Measurements from ENCODE around the gene NFATC2. TPM values are rescaled to one million over a fixed set of nuclear protein-coding genes. Genes with fewer than 3 reads are reported as not detected.

The NFATC2 gene
- total RNA-seq, 2 experiments from 2014 or later: 32.5 to 33.2 TPM

- peak; percentile 57 for TF ChIP-seq CTCF (IDR thresholded peaks at IDR 0.05)
- Histone ChIP-seq H3K27me3 (ENCODE audit: control insufficient read depth in 1 of 2, insufficient read depth in 2 of 2, low read length in 2 of 2) (no peaks in the 10 kb centered on the region), H3K4me1 (ENCODE audit: insufficient read depth, low read length) (peaks cover 35% of the 10 kb centered on the region), H3K36me3 (ENCODE audit: insufficient read depth, low read length) (peaks cover 43% of the 10 kb centered on the region), H3K4me3 (ENCODE audit: low read length) (no peak overlapping the region), H3K9me3 (ENCODE audit: control insufficient read depth in 1 of 2, insufficient read depth in 1 of 2, low read length in 2 of 2) (no peaks in the 10 kb centered on the region), H3K27ac (ENCODE audit: low read depth in 1 of 2, low read length in 2 of 2) (no peak overlapping the region)
- H3K9me3 Mint-ChIP-seq: no peaks in the 10 kb centered on the region
- DNase-seq: peak in 10 of 14 experiments; percentile 13 to 70 (median 34)
- H3K4me1 Mint-ChIP-seq (ENCODE audit: low read depth): peaks cover 22% of the 10 kb centered on the region
- no peak overlapping the region for H3K4me3 Mint-ChIP-seq
- CTCF ChIA-PET: interaction anchor here (0.7 to 2.3 kb wide), 16 partner anchors 10 to 208 kb away, joined by 3 to 15 read pairs (median 5); partner anchors contain the start of gene NFATC2
- H3K27ac Mint-ChIP-seq: peak overlapping the region; percentile 34
- peaks cover 45% of the 10 kb centered on the region for H3K36me3 Mint-ChIP-seq (ENCODE audit: low read depth)
- peak; percentile 52 for ATAC-seq (ENCODE audit: poor library complexity)
- POLR2A ChIA-PET: interaction anchor here (1.0 to 1.7 kb wide), 6 partner anchors 15 to 210 kb away, joined by 3 to 6 read pairs (median 4); partner anchors contain the start of gene NFATC2
- intact Hi-C loops (cut with DNase I, micrococcal nuclease): loop anchor here (1.0 to 5.0 kb wide), 3 partner anchors 36 to 209 kb away; partner anchors contain the start of gene NFATC2 (in 1 of the 2)
- H3K27me3 Mint-ChIP-seq: no peaks in the 10 kb centered on the region
Measured at GRCh38 chr20:51385646-51386530, 156.6 kb downstream of the NFATC2 start.

GRCh38 chr20:51384875-51385274, 157.6 kb downstream of the NFATC2 start:
- H3K27me3 Mint-ChIP-seq: no peaks in the 10 kb centered on the region
- H3K4me1 Mint-ChIP-seq (ENCODE audit: low read depth): peaks cover 20% of the 10 kb centered on the region

More at GRCh38 chr20:51384875-51385274, 157.6 kb downstream of the NFATC2 start:
- Histone ChIP-seq H3K4me3 (ENCODE audit: low read length) (no peak overlapping the region), H3K27me3 (ENCODE audit: control insufficient read depth in 1 of 2, insufficient read depth in 2 of 2, low read length in 2 of 2) (no peaks in the 10 kb centered on the region), H3K27ac (ENCODE audit: low read depth in 1 of 2, low read length in 2 of 2) (no peak overlapping the region), H3K36me3 (ENCODE audit: insufficient read depth, low read length) (peaks cover 36% of the 10 kb centered on the region), H3K4me1 (ENCODE audit: insufficient read depth, low read length) (peaks cover 25% of the 10 kb centered on the region), H3K9me3 (ENCODE audit: control insufficient read depth in 1 of 2, insufficient read depth in 1 of 2, low read length in 2 of 2) (no peaks in the 10 kb centered on the region)
- Mint-ChIP-seq H3K4me3 (no peak overlapping the region), H3K27ac (peak overlapping the region; percentile 34), H3K9me3 (no peaks in the 10 kb centered on the region), H3K36me3 (ENCODE audit: low read depth) (peaks cover 35% of the 10 kb centered on the region)
- intact Hi-C loops (cut with DNase I, micrococcal nuclease): loop anchor here (5.0 kb wide), 2 partner anchors 37 to 157 kb away; partner anchors contain the start of gene NFATC2 (in 1 of the 2)
- no peak for ATAC-seq (ENCODE audit: poor library complexity)
- TF ChIP-seq CTCF (IDR thresholded peaks at IDR 0.05): no peak
- ChIA-PET POLR2A (interaction anchor here (1.2 kb wide), 1 partner anchor 39 kb away, joined by 3 read pairs; no protein-coding TSS in a partner anchor), CTCF (interaction anchor here (1.1 to 2.3 kb wide), 3 partner anchors 20 to 211 kb away, joined by 5 to 15 read pairs (median 15); no protein-coding TSS in a partner anchor)
- DNase-seq: no peak
